GM19397 (cell line): ENCODE results near the gene CCDC74B.
A peak's percentile ranks its signal among the peaks of the same experiment; 100 is the strongest.
"Not testable (repeated sequence)": the region's sequence is repeated elsewhere in the genome, so short reads cannot be mapped to it uniquely, and the experiment has no call there.

ENCODE experiments used
- ATAC-seq: cut with Tn5 transposase; IDR thresholded peaks from one replicate; pipeline ENCODE4 v1.9.1; 2021; ENCODE audit warnings: mild to moderate bottlenecking, moderate library complexity; ENCODE audit not compliant: unreplicated experiment

The CCDC74B gene

GRCh38 chr2:130145006-130145414 lies at the start of gene CCDC74B:
Gene CCDC74B (minus strand): TSS chr2:130145112. CDS start chr2:130144996, 116 bp downstream.
- peak; percentile 87 for ATAC-seq

GRCh38 chr2:130193824-130194223 lies 48.9 kb upstream of the CCDC74B start:
- ATAC-seq = not testable (repeated sequence)

- not testable (repeated sequence) for ATAC-seq
Observed at GRCh38 chr2:130192451-130192850, 47.5 kb upstream of the CCDC74B start.

GRCh38 chr2:130191319-130191718 lies 46.4 kb upstream of the CCDC74B start:
- ATAC-seq = not testable (repeated sequence)

- ATAC-seq = no peak
Observed at GRCh38 chr2:130190237-130190636, 45.3 kb upstream of the CCDC74B start.

GRCh38 chr2:130188958-130189357 lies 44.0 kb upstream of the CCDC74B start:
- ATAC-seq = not testable (repeated sequence)

- ATAC-seq = not testable (repeated sequence)
Observed at GRCh38 chr2:130187859-130188792, 43.2 kb upstream of the CCDC74B start.

GRCh38 chr2:130187268-130187667 lies 42.4 kb upstream of the CCDC74B start:
- no peak for ATAC-seq

GRCh38 chr2:130186391-130186790 lies 41.5 kb upstream of the CCDC74B start:
- no peak for ATAC-seq

- ATAC-seq = no peak
Observed at GRCh38 chr2:130185896-130186295, 41.0 kb upstream of the CCDC74B start.

- no peak for ATAC-seq
Observed at GRCh38 chr2:130185436-130185835, 40.5 kb upstream of the CCDC74B start.

GRCh38 chr2:130183512-130184373 lies 38.8 kb upstream of the CCDC74B start:
- ATAC-seq = no peak

- peak; percentile 10 for ATAC-seq
Observed at GRCh38 chr2:130182826-130183511, 38.1 kb upstream of the CCDC74B start.

- peak; percentile 82 for ATAC-seq
Observed at GRCh38 chr2:130181880-130182682, 37.2 kb upstream of the CCDC74B start, which contains the start of gene MZT2B. Gene MZT2B (plus strand): TSS chr2:130182262. CDS start chr2:130182283, 21 bp downstream.

- peak; percentile 57 for ATAC-seq
Observed at GRCh38 chr2:130181325-130181879, 36.5 kb upstream of the CCDC74B start, which contains the start of gene SMPD4. Gene SMPD4 (minus strand): TSS chr2:130181602. CDS start chr2:130176592, 5,010 bp downstream.

GRCh38 chr2:130180404-130181324 lies 35.8 kb upstream of the CCDC74B start:
- not testable (repeated sequence) for ATAC-seq

- not testable (repeated sequence) for ATAC-seq
Observed at GRCh38 chr2:130174866-130175265, 30.0 kb upstream of the CCDC74B start.

GRCh38 chr2:130169896-130170295 lies 25.0 kb upstream of the CCDC74B start:
- ATAC-seq = no peak
